ENCODE measurements around the gene STRN4. TPM values are rescaled to one million over a fixed set of nuclear protein-coding genes. Genes with fewer than 3 reads are reported as not detected.

The STRN4 gene
- total and polyA plus RNA-seq, 2 donors (not counting 1 experiment from before 2014, with no cell fraction given) = 111 to 112 TPM

- H3K9me3 ChIP-seq (ENCODE audit: control extremely low read depth in 1 of 3, control insufficient read depth in 2 of 3, insufficient read depth in 1 of 3, low read length in 2 of 3) = no peaks in the 10 kb centered on the region
- no peaks in the 10 kb centered on the region for H3K27me3 Mint-ChIP-seq
- H3K4me1 Mint-ChIP-seq = no peaks in the 10 kb centered on the region
- H4K20me1 ChIP-seq (ENCODE audit: control insufficient read depth, insufficient read depth, low read length, poor library complexity, severe bottlenecking) = peaks cover 81% of the 10 kb centered on the region
- 88% methylated on average over 6 of the region's 6 CpGs for WGBS (ENCODE audit: insufficient coverage)
- no peak overlapping the region for H3K4me2 ChIP-seq (replicated peaks; ENCODE audit: low read depth, low read length, poor library complexity, severe bottlenecking)
- DNase-seq = no peak
- peaks cover 18 to 84% of the 10 kb centered on the region in 2 experiments for H3K36me3 ChIP-seq (replicated peaks in 1 of 2; ENCODE audit: control extremely low read depth in 1 of 2, control insufficient read depth in 1 of 2, extremely low read depth in 1 of 2, insufficient read depth in 2 of 2, low read length in 1 of 2)
- no peaks in the 10 kb centered on the region for H3K9me3 Mint-ChIP-seq (ENCODE audit: insufficient read depth)
- no peak overlapping the region for H3K4me3 Mint-ChIP-seq
- no peaks in the 10 kb centered on the region for H3K27me3 ChIP-seq (replicated peaks in 1 of 4; ENCODE audit: control extremely low read depth in 1 of 4, control insufficient read depth in 3 of 4, insufficient read depth in 4 of 4, low read length in 3 of 4)
- no peak overlapping the region for H3K27ac Mint-ChIP-seq
- H3K9ac ChIP-seq (ENCODE audit: low read length) = no peak overlapping the region
- intact Hi-C loops (cut with micrococcal nuclease) = no loop called here
- no peak overlapping the region for H2AFZ ChIP-seq (ENCODE audit: insufficient read depth, low read depth, low read length, poor library complexity, severe bottlenecking)
- ChIA-PET POLR2A (no interaction called here), CTCF (interaction anchor here (0.6 to 1.4 kb wide), 6 partner anchors 15 to 326 kb away, joined by 3 to 4 read pairs (median 3); partner anchors contain the start of gene DACT3)
- H3K4me1 ChIP-seq (ENCODE audit: control insufficient read depth in 2 of 2, insufficient read depth in 2 of 2, low read length in 2 of 2) = no peaks in the 10 kb centered on the region
- H3K4me3 ChIP-seq (ENCODE audit: control extremely low read depth in 1 of 5, extremely low read depth in 1 of 5, insufficient read depth in 1 of 5, low read depth in 2 of 5, low read length in 4 of 5) = no peak overlapping the region
- TF ChIP-seq CTCF (IDR thresholded peaks at IDR 0.05) (no peak), EZH2 (IDR thresholded peaks at IDR 0.05; ENCODE audit: borderline replicate concordance, insufficient read depth, low read depth, low read length, poor library complexity, severe bottlenecking) (no peak)
- no peak for ATAC-seq (ENCODE audit: low read depth)
- no peak overlapping the region for H3K27ac ChIP-seq (ENCODE audit: low read length in 2 of 2)
- H3K79me2 ChIP-seq (ENCODE audit: control insufficient read depth, insufficient read depth, low read length) = peaks cover 28% of the 10 kb centered on the region
Observed at GRCh38 chr19:46687438-46688145, 58.7 kb downstream of the STRN4 start.

GRCh38 chr19:46685189-46685588, 61.1 kb downstream of the STRN4 start:
- no peak overlapping the region for H3K9ac ChIP-seq (ENCODE audit: low read length)
- H3K4me1 Mint-ChIP-seq = no peaks in the 10 kb centered on the region
- H3K4me1 ChIP-seq (ENCODE audit: control insufficient read depth in 2 of 2, insufficient read depth in 2 of 2, low read length in 2 of 2) = no peaks in the 10 kb centered on the region
- ChIA-PET CTCF (no interaction called here), POLR2A (interaction anchor here (0.7 kb wide), 1 partner anchor 61 kb away, joined by 3 read pairs; the partner anchor contains the start of gene FKRP)
- no peaks in the 10 kb centered on the region for H3K27me3 ChIP-seq (replicated peaks in 1 of 4; ENCODE audit: control extremely low read depth in 1 of 4, control insufficient read depth in 3 of 4, insufficient read depth in 4 of 4, low read length in 3 of 4)
- WGBS (ENCODE audit: insufficient coverage) = no CpG with 5 or more reads among the region's 3 CpGs
- TF ChIP-seq EZH2 (IDR thresholded peaks at IDR 0.05; ENCODE audit: borderline replicate concordance, insufficient read depth, low read depth, low read length, poor library complexity, severe bottlenecking) = no peak
- no peak for TF ChIP-seq CTCF (IDR thresholded peaks at IDR 0.05)
- no peak overlapping the region for H3K27ac Mint-ChIP-seq
- no peak overlapping the region for H2AFZ ChIP-seq (ENCODE audit: insufficient read depth, low read depth, low read length, poor library complexity, severe bottlenecking)
- no peak overlapping the region for H3K4me3 ChIP-seq (ENCODE audit: control extremely low read depth in 1 of 5, extremely low read depth in 1 of 5, insufficient read depth in 1 of 5, low read depth in 2 of 5, low read length in 4 of 5)
- no peak overlapping the region for H3K4me2 ChIP-seq (replicated peaks; ENCODE audit: low read depth, low read length, poor library complexity, severe bottlenecking)
- no peaks in the 10 kb centered on the region for H3K9me3 ChIP-seq (ENCODE audit: control extremely low read depth in 1 of 3, control insufficient read depth in 2 of 3, insufficient read depth in 1 of 3, low read length in 2 of 3)
- peaks cover 12% of the 10 kb centered on the region for H3K79me2 ChIP-seq (ENCODE audit: control insufficient read depth, insufficient read depth, low read length)
- H3K27ac ChIP-seq (ENCODE audit: low read length in 2 of 2) = no peak overlapping the region
- DNase-seq (no peak), ATAC-seq (ENCODE audit: low read depth) (no peak)
- H3K27me3 Mint-ChIP-seq = no peaks in the 10 kb centered on the region
- intact Hi-C loops (cut with micrococcal nuclease) = no loop called here
- H4K20me1 ChIP-seq (ENCODE audit: control insufficient read depth, insufficient read depth, low read length, poor library complexity, severe bottlenecking) = peaks cover 69% of the 10 kb centered on the region
- H3K4me3 Mint-ChIP-seq = no peak overlapping the region
- no peaks in the 10 kb centered on the region for H3K9me3 Mint-ChIP-seq (ENCODE audit: insufficient read depth)
- peaks cover 17 to 79% of the 10 kb centered on the region in 2 experiments for H3K36me3 ChIP-seq (replicated peaks in 1 of 2; ENCODE audit: control extremely low read depth in 1 of 2, control insufficient read depth in 1 of 2, extremely low read depth in 1 of 2, insufficient read depth in 2 of 2, low read length in 1 of 2)
